SW 1271 (cell line): ENCODE data around the gene CDR2L.
"Not testable (repeated sequence)": the region's sequence is repeated elsewhere in the genome, so short reads cannot be mapped to it uniquely, and the experiment has no call there.

Experiments
- DNase-seq, 2 experiments: peaks; one replicate each; lab custom pipeline; 2025; lab: John Stamatoyannopoulos, UW

CDR2L gene

GRCh38 chr17:75044716-75045115 is 57.3 kb downstream of the CDR2L start:
- DNase-seq: no peak

GRCh38 chr17:75045946-75046406 is 58.5 kb downstream of the CDR2L start:
- DNase-seq: not testable (repeated sequence)

- DNase-seq: peak; percentile 86 to 95
Measured at GRCh38 chr17:75046407-75047289, 59.2 kb downstream of the CDR2L start, which contains the start of the genes ATP5PD and KCTD2. Gene ATP5PD, minus strand, starts transcription at chr17:75046969. Its CDS starts 4,319 bp downstream, at chr17:75042650. Gene KCTD2, plus strand, starts transcription at chr17:75047225. Its CDS starts 26 bp downstream, at chr17:75047251.

GRCh38 chr17:75047398-75048098 is 60.1 kb downstream of the CDR2L start:
- DNase-seq: no peak

GRCh38 chr17:75048249-75048878 is 60.9 kb downstream of the CDR2L start:
- DNase-seq: no peak

GRCh38 chr17:75049057-75049456 is 61.6 kb downstream of the CDR2L start:
- DNase-seq: no peak

GRCh38 chr17:75049706-75050105 is 62.3 kb downstream of the CDR2L start:
- no peak for DNase-seq

- DNase-seq: no peak
Measured at GRCh38 chr17:75051941-75052340, 64.5 kb downstream of the CDR2L start.
